Smooth muscle cell of the brain vasculature (primary cell): ENCODE measurements around the gene SGF29.
"Not testable (repeated sequence)": the region's sequence is repeated elsewhere in the genome, so short reads cannot be mapped to it uniquely, and the experiment has no call there.

Experiments
- DNase-seq: peaks from one replicate; pipeline ENCODE4 v3.0.0-alpha.2; 2012; ENCODE audit warnings: low read depth, low spot score

The SGF29 gene

DNA sequence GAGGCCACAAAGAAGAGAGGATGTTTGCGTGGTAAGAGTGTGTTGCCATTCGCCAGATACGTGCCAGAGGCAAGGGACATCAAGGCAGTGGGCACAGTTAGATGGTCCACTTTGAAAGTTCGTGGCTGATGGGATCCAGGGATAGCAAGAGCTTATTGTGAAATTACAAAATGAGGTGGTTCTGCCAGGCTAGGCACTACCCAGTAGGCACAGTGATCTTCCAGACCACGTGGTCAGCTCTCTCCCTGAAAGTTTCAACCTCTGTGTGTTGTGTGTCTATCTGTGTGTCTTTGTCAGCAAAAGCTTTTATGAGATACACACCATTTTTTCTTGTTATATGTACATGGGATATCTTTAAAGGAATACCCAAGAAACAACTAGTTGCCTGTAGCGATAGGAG is 9.5 kb downstream of the SGF29 start:
- DNase-seq: no peak

DNA sequence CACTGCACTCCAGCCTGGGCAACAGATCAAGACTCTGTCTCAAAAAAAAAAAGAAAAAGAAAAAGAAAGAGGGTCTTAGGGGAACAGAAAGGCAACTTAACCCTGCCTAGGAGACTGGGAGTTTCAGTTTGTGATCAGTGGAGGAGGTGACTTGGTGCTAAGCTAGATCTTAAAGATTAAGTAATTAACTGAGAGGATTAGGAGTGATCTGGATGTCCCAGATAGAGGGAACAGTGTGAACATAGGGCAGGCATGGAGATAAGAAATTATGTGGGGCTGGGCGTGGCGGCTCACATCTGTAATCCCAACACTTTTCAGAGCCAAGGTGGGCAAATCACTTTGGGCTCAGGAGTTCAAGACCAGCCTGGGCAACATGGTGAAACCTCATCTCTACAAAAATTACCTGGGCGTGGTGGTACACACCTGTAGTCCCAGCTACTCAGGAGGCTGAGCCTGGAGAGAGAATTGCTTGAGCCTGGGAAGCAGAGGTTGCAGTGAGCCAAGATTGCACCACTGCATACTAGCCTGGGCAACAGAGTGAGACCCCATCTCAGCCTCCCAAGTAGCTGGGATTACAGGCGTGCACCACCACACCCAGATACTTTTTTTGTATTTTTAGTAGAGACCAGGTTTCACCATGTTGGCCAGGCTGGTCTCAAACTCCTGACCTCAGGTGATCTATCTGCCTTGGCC is 12.7 kb downstream of the SGF29 start:
- not testable (repeated sequence) for DNase-seq

DNA sequence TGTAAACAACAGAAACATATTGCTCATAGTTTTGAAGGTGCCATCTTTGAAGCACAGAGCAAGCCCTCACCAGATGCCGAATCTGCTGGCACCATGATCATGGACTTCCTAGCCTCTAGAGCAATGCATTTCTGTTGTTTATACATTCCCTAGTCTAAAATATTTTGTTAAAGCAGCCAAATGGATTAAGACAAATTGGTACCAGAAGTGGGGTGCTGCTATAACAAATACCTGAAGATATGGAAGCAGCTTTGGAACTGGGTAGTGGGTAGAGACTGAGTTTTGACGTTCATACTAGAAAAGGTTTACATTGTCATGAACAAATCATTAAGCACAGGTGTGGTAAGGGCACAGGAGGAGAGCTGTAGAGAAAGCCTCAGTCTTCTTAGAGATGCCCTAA is 13.6 kb downstream of the SGF29 start:
- no peak for DNase-seq

DNA sequence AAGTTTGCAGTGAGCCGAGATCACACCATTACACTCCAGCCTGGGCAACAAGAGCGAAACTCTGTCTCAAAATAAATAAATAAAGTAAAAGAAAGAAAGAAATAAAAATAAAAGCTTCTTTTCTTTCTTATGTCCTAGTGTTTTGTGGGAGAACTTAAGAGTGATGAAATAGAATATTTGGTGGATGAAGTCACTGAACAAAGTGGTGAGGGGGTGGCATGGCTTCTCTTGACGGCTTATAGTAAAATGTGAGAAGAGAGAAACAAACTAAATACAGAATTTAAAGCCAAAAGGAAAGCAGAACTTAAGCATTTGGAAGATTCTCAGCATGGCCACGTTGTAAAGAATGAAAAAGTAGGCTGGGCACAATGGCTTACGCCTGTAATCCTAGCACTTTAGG is 15.3 kb downstream of the SGF29 start:
- no peak for DNase-seq

DNA sequence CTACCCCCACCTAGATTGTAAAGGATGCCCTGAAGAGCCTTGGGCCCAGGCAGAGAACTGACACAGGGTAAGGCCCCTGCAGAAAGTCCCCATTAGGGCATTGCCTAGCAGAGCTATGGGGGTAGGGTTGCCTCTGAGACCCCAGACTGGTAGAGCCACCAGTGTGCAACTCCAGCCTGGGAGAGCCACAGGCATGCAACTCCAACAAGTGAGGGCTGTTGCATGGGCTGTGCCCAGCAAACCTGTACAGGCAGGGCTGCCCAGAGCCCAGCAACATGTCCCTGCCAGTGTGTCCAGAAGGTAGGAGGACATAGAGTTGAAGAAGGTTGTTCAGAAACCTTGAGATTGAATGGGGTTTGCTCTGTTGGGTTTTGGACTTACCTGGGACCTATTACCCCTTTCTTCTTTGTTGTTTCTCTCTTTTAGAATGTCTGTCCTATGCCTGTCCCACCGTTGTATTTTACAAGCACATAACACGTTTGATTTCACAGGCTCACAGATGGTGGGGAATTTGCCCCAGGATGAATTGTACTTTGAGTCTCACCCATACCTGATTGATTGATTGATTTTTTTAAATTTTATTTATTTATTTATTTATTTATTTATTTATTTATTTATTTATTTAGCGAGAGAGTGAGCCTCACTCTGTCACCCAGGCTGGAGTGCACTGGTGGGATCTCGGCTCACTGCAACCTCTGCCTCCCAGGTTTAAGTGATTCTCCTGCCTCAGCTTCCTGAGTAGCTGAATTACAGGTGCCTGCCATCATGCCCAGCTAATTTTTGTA is 16.4 kb downstream of the SGF29 start:
- no peak for DNase-seq

DNA sequence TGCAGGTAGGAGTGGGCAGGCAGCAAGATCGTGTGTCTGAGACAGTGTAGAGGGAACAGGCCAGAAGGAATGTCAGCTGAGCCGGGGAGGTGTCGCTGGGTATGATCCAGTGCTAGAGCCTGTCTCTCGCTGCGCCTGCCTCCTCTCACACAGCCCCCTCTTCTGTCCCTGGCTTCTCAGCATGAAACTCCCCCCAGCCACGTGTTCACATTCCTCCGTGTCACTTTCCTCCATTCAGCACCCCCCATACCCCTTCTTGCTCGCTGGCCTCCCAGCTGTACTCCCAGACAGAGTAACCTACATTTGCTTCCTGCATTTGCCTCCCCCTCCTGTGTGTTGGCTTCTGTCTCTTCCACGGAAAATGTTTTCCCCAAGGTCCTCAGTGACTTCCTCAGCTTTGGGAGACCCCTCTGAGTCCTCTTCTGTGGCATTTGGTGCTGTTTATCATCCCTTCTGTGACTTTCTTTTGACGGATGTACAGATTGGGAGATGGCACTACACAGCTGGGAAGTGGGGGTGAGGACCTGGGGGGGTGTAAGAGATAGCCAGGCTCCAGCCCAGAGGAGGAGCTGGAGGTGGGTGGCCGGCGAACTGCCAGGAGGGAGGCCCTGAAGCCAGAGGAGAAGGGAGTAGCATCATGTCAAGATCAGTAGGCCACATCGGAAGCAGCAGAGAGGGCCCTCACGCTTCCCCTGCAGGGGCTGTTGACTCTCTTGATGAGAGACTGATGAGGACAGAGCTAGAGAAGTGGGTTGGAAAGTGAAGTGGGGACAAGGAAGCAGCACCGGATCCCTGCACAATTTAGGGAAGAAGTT is 19.2 kb downstream of the SGF29 start:
- DNase-seq: no peak

DNA sequence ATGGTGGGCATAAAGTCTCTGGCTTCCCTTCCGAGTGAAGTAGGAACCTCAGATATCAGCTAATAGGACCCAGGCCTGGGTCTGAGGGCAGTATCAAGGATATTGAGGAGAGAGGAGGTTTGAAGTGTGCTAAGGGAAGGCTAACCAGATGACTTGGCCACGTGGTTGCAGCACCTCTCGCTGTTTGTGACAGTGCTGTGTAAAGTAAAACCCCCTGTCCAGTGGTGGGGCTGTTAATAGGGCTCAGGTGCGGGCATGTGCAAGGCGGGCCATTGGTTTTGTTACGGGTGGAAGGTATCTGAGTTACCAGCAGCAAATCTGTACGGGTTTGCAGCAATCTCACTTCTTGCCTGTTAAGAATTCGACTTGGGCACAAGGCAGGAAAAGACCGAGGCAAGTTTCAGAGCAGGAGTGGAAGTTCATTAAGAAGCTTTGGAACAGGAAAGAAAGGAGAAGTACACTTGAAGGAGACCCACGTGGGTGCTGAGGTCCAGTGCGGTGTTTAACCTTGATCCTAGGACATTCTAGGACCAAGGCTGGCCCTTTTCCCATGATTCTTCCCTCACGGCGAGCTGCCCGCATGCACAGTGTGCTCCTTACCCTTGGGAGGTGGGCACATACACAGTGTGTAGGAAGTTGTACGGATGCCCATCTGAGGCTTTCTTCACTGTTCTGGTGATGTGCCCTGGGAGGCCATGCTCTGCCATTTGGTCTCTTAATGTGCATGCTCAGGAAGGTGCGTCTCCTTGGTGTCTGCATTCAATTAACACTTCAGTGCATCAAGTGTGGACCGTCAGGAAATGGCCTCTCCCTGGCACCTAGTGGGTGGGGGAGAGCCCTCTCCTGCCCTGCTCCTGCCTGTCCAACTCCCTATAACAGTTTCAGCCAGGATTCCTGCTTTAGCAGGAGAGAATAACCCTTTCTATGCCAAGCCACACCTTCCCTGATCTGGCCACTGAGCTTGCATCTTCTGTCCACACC is 20.3 kb downstream of the SGF29 start:
- no peak for DNase-seq

DNA sequence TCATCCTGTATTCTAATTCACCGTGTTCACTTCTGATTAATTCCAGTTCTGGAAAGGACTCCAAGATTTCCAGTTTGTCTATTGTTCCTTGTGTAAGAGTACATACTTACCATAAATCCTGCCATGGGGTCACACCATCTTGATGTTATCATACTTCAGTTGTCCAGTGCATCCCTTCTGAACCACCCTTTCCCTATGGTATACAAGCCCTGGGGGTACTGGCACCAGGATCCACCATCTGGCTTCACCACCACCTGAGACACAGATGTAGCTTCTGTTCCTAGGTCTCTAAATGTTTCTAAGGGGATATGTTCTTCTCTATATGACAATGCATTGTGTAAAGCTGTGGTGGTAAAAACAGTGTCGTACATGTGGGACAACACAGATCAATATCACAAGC is 21.2 kb downstream of the SGF29 start:
- DNase-seq: no peak

DNA sequence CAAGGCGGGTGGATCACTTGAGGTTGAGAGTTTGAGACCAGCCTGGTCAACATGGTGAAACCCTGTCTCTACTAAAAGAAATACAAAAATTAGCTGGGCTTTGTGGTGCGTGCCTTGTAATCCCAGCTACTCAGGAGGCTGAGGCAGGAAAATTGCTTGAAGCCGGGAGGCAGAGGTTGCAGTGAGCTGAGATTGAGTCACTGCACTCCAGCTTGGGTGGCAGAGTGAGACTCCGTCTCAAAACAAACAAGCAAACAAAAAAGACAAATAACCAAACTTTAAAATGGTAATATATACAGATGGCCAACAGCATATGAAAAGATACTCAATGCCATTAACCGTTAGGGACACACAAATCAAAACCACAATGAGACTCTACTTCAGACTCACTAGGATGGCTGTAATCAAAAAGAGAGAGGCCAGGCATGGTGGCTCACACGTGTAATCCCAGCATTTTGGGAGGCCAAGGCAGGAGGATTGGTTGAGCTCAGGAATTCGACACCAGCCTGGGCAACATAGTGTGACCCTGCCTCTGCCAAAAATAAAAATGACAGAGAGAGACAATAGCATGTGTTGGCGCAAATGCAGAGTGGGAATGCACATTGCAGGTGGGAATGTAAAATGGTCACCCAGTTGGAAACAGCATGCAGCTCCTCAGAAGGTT is 21.9 kb downstream of the SGF29 start:
- DNase-seq: no peak

DNA sequence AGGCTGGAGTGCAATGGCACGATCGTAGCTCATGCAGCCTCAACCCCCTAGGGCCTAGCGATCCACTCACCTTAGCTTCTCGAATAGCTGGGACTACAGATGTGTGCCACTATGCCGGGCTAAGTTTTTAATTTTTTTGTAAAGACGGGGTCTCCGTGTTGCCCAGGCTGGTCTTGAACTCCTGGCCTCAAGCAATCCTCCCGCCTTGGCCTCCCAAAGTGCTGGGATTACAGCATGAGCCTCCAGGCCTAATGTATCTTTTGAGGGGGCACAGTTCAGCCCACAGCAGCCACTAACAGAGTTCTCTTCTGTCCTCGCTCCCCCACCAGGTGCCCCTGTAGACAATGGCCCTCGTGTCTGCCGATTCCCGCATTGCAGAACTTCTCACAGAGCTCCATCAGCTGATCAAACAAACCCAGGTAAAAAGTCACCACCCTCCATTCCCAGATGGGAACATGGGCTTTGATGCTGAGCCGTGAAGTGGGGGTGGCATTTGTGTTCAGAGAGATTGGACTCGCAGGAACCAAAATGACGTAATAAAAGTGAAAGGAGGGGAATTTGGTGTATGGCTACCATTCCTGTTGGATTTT is 27.1 kb downstream of the SGF29 start:
- DNase-seq: no peak

DNA sequence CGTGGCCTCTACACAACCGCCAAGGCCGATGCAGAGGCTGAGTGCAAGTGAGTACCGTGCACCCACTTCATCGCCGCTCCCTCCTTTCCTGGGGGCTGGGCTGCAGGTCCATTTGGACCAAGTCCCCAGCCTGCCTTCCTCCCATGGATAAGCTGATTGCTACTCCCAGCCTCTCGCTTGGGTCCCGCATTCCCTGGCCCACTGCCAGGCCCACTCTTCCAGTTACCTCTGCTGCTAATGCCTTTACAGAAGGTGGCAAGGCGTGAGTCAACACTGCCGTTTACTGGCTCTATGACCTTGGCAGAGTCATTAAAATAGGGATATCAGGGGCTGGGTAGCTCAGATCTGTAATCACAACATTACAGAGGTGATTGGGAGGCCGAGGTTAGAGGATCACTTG is 32.0 kb downstream of the SGF29 start:
- DNase-seq: no peak

DNA sequence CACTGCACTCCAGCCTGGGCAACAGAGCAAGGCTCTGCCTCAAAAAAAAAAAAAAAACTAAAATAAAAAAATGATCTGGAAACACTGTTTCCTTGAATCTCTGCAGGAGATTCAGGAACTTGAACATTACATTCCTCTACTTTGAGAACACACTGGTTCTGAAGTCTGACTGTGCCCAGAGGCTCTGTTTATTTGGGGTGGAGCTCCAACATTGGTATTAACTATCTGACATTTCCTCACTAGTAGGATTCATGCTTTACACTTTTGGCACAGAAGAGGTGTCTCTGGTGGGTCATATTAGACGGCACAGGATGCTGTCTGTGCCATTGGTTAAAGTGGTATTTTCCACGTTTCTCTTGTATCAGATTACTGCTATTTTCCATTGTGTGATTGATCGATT is 32.7 kb downstream of the SGF29 start:
- DNase-seq: no peak

DNA sequence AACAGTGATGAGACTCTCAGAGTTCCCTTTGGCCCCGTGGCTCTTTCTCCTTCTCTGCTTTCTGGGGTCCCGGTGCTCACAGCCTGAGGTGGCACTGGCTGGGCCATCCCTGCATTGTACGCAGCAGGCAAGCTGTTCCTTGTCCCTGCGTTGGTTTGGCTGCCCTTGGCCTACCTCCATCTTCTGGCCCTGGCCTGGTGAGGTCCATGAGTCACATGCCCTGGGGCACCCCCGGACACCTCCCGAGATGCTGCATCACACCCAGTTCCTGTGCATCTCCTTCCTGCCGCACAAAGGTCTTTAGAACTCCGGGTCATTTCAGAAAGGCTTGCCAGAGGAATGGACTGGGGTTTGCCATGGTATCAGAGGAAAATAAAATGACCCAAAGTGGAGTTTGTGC is 33.7 kb downstream of the SGF29 start:
- DNase-seq: no peak

DNA sequence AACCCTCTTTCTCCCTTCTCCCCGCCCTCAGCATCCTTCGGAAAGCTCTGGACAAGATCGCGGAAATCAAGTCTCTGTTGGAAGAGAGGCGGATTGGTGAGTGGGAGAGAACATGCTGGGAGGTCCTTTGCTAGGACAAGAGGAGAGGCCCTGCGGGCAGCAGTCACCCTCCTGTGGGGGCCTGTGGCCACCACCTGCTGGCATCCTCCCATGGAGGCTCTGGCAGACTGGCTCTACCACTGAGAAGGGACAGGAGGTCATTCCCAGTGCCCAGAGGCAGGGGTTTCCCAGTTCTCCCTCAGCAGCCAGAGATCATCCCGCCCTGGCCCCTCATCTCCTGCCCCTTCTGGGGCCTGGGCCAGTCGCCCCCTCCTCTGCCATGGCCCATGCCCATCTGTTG is 35.3 kb downstream of the SGF29 start:
- no peak for DNase-seq

DNA sequence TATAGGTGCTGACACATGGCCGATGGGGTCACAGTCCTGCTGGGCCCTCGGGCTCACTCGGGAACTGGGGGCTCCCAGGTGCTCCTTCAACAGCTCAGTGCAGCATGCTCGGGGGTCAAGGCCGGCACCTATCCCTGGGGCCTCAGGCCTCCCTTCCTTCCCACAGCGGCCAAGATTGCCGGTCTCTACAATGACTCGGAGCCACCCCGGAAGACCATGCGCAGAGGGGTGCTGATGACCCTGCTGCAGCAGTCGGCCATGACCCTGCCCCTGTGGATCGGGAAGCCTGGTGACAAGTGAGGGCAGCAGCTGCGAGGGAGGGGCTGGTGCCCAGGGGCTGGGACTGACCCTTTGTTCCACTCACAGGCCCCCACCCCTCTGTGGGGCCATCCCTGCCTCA is 36.2 kb downstream of the SGF29 start:
- no peak for DNase-seq

DNA sequence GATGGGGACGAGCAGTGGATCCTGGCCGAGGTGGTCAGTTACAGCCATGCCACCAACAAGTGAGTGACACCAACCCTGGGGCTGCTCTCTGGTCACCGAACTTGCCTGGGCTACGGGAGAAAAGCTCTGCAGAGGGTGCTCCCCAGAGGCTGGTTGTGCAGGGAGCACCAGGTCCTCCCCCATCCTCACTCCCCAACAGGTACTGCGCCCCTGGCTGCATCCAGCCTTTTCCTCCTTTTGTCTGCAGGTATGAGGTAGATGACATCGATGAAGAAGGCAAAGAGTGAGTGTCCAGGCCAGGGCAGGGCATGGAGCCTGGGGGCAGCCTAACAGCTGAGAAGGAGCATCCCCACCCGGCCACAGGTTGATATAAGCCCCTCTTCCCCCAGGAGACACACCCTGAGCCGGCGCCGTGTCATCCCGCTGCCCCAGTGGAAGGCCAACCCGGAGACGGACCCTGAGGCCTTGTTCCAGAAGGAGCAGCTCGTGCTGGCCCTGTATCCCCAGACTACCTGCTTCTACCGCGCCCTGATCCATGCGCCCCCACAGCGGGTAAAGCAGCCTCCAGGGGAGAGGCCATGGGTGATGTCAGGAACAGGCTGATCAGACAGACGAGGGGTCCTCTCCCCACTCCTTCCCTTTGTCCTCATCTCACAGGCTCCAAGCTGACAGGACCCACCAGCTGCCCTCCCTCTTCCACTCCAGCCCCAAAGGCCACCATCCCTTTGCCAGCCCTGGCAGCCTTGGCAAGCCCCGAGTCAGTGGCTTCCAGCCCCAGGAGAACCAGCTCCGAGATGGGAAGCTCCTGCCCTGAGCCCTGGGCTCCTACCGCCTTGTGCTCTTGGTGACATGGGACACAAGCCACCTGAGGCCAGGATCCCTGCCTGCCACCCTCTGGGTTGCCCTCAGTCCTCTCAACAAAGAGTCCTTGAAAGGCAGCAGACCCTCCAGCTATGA is 36.9 kb downstream of the SGF29 start:
- no peak for DNase-seq

DNA sequence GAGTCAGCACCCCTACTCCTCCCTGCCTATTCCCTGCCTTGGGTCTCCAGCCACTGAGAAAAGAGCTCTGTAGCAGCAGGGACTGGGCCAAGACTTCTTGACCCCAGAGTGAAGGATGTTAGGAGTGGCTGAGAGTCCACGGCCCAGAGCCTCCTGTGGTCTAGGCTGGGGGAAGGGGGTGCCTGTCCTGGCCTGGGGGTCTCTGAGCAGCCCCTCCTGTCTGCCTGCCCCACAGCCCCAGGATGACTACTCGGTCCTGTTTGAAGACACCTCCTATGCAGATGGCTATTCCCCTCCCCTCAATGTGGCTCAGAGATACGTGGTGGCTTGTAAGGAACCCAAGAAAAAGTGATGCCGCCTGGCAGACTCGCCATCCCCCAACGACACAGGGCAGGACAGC is 37.6 kb downstream of the SGF29 start:
- no peak for DNase-seq

DNA sequence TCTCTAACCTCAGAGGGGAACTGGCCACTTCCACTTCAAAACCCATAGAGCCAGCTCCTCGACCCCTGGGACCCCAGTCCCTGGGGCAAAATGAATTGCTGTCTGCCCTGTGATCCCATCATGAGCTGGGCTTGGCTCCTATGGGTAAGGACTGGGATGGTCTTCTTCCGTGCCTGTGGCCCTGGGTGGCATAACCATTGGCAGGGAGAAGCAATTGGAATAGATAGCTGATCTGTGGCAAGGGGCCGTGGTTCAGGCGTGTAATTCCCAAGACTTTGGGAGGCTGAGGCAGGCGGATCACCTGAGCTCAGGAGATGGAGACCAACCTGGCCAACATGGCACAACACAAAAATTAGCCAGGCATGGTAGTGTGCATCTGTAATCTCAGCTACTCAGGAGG is 38.8 kb downstream of the SGF29 start:
- no peak for DNase-seq

DNA sequence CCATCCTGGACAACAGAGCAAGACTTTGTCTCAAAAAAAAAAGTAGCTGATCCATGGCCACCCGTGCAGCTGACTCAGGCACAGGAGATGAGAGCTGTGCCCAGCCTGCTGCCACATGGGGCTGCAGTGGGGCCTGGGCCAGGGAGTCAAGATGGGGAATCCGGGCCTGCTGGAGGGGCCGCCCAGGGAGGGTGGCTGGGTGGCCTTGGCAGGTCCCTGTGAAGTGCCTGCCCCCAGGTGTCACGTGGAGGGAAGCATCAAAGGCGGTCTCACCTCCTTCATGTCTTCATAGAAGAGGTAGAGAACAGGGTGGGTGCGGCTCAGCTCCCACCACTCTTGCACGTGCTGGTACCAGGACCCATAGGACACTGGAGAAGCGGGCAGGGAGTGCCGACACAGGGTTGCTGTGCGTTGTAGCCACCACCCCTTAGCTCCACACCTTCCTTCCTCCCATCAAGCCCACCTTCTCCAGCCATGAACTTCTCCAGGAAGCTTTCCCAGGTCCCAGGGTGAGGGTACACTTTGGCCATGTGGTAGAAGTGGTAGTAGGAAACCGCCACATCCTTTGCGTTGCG is 39.3 kb downstream of the SGF29 start:
- no peak for DNase-seq
